Ramos (cell line): ENCODE results near the gene SLC23A3.
"Not testable (repeated sequence)": the region's sequence is repeated elsewhere in the genome, so short reads cannot be mapped to it uniquely, and the experiment has no call there.

ENCODE experiments used
- in situ Hi-C: fragments of 300-500 bp; cut with MboI; formaldehyde crosslinking; loops from one replicate; pipeline ENCODE4 v1.14.3; 2022; ENCODE audit warnings: low sequenced_read_pairs; ENCODE audit not compliant: unreplicated experiment

Gene SLC23A3

GRCh38 chr2:219206328-219207133 lies 36.7 kb upstream of the SLC23A3 start, which contains the start of gene ZFAND2B:
ZFAND2B (plus strand) TSS chr2:219206782; CDS start chr2:219206988, 206 bp downstream.
- in situ Hi-C loops, result loop anchor here (5.0 kb wide), 1 partner anchor 34 kb away; the partner anchor contains the start of gene SLC23A3

DNA sequence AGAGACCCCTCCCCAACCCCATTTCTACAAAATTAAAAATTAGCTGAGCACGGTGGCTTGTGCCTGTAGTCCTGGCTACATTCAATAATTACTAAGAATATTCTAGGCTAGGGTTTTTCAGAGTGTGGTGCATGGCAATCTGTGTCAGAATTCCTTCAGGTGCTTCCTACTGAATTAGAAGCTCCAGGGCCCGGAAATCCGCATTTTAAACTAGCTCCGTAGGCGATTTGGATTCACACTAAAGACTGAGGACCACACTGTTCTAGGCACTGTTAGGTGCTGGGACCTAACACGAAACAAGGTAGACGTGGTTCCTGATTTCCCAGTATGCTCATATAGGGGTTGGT lies 36.1 kb upstream of the SLC23A3 start:
- in situ Hi-C loops, result loop anchor here (5.0 kb wide), 1 partner anchor 34 kb away; the partner anchor contains the start of gene SLC23A3

DNA sequence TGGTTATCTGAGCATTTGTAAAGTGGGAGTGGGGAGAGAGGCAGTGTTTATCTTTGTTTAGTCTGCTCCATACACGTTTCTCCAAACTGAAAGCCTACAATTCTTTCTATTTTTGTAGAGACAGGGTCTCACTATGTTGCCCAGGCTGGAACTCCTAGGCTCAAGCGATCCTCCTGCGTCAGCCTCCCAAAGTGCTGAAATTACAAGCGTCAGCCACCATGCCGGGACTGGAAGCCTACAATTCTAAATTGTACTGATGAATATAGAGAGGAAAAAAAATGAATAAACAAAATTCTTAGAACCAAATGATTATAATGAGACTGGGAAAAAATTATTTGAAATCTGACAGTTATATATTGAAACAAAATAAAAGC lies 35.3 kb upstream of the SLC23A3 start:
- in situ Hi-C loops, result loop anchor here (5.0 kb wide), 1 partner anchor 33 kb away; the partner anchor contains the start of gene SLC23A3

DNA sequence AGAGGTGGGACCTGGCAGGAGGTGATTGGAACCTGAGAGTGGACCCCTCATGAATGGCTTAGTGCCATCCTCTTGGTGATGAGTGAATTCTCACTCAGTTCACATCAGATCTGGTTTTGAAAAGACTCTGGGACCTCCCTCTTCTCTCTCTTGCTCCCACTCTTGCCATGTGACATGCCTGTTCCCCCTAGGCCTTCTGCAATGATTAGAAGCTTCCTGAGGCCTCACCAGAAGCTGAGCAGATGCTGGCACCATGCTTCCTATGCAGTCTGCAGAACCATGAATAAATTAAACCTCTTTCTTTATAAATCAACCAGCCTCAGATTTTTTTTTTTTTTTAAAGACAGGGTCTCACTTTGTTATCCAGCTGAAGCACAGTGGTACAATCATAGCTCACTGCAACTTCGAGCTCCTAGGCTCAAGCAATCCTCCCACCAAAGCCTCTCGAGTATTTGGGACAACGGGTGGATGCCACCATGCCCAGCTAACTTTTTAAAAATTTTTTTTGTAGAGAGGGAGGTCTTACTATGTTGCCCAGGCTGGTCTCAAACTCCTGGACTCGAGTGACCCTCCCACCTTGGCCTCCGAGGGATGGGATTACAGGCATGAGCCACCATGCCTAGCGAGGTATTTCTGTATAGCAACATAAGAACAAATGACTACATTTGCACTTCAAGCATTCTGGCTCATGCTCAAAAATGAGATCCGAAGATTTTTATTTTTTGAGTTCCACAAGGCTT lies 34.8 kb upstream of the SLC23A3 start:
- in situ Hi-C loops, result loop anchor here (5.0 kb wide), 1 partner anchor 32 kb away; the partner anchor contains the start of gene SLC23A3

- in situ Hi-C loops, result not testable (repeated sequence)
These were observed 31.5 kb upstream of the SLC23A3 start for GRCh38 chr2:219201331-219201730.

DNA sequence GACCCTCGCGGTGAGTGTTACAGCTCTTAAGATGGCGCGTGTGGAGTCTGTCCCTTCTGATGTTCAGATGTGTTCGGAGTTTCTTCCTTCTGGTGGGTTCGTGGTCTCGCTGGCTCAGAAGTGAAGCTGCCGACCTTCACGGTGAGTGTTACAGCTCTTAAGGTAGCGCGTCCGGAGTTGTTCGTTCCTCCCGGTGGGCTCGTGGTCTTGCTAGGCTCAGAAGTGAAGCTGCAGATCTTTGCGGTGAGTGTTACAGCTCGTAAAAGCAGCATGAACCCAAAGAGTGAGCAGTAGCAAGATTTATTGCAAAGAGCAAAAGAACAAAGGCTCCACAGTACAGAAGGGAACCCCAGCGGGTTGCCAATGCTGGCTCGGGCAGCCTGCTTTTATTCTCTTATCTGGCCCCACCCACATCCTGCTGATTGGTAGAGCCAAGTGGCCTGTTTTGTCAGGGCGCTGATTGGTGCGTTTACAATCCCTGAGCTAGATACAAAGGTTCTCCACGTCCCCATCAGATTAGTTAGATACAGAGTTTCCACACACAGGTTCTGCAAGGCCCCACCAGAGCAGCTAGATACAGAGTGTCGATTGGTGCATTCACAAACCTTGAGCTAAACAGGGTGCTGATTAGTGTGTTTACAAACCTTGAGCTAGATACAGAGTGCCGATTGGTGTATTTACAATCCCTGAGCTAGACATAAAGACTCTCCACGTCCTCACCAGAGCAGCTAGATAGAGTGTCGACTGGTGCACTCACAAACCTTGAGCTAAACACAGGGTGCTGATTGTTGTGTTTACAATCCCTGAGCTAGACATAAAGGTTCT lies 30.9 kb upstream of the SLC23A3 start:
- in situ Hi-C loops, result not testable (repeated sequence)

DNA sequence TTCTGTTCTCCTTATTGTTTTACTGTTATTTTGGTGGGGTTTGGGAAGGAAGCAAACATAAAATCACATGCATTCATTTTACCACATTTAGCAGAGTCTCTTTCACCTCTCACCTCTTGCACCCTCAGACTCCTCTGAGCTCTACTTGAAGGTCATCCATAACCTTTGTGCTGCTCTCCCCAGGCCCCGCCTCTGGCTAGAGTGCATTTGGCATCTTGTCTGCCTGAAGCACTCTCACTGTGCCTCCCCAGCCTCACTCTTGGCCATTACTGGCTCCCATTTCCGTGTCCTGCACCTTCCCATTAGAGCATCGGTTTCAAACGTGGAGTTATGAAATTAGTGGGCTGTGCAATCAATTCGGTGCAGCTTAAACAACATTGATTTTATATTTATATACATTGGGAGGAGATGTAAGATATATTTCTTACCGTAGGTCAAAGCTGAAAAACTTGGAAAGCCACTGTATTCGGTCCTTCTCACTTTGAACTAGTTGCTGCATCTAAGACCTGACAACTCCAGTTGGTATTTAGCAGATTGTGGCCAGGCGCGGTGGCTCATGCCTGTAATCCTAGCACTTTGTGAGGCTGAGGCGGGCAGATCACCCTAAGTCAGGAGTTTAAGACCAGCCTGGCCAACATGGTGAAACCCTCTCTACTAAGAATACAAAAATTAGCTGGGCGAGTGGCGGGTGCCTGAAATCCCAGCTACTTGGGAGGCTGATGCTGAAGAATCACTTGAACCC lies 29.8 kb upstream of the SLC23A3 start:
- in situ Hi-C loops, result no loop called here

- in situ Hi-C loops, result no loop called here
These were observed 29.1 kb upstream of the SLC23A3 start for GRCh38 chr2:219198974-219199373.

DNA sequence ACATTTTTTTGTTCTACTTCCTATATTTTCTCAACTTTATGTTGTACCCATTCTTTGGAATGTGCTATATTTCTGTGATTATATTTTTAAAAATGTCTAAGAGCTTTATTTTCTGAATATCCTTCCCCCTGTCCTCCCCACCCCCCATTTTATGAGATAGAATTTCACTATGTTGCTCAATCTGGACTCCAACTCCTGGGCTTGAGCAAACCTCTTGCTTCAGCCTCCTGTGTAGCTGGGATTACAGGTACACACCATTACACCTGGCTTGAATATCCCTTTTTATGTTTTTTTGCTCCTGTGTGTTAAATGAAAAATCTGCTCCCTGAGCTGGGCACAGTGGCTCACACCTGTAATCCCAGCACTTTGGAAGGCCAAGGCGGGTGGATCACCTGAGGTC lies 27.6 kb upstream of the SLC23A3 start:
- in situ Hi-C loops, result no loop called here

- in situ Hi-C loops, result no loop called here
These were observed 17.1 kb upstream of the SLC23A3 start for GRCh38 chr2:219186754-219187456.

GRCh38 chr2:219184121-219184520 lies 14.3 kb upstream of the SLC23A3 start:
- in situ Hi-C loops, result no loop called here

DNA sequence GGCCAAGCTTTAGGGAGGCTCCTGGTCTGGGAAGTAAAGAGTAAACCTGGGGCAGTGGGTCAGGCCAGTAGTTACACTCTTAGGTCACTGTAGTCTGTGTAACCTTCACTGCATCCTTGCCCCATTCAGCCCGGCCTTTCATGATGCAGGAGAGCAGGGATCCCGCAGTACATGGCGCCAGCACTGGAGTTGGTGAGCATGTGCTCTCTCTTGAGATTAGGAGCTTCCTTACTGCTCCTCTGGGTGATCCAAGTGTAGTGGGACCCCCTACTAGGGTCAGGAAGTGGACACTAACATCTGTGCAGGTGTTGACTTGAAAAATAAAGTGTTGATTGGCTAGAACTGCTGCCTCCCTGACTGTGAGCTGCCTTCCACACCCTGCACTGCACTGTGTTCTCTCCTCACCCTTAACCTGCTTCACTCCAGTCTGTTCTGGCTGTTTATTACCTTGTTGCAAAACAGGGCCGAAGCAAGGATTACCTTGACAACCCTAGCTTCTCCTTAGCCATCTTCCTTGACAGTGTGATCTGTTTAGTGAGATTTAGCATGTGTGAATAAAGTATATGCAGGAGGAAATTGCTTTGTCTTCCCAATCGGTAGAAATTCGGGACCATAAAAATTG lies 13.4 kb upstream of the SLC23A3 start:
- in situ Hi-C loops, result no loop called here

- in situ Hi-C loops, result no loop called here
These were observed 12.7 kb upstream of the SLC23A3 start for GRCh38 chr2:219182331-219183150.

GRCh38 chr2:219181531-219181930 lies 11.7 kb upstream of the SLC23A3 start:
- in situ Hi-C loops, result no loop called here

- in situ Hi-C loops, result no loop called here
These were observed 11.1 kb upstream of the SLC23A3 start for GRCh38 chr2:219180961-219181360.

- in situ Hi-C loops, result no loop called here
These were observed 10.0 kb upstream of the SLC23A3 start for GRCh38 chr2:219179601-219180465.
